ENCODE measurements around the gene TULP1. TPM values are rescaled to one million over a fixed set of nuclear protein-coding genes. Genes with fewer than 3 reads are reported as not detected.
A peak's percentile ranks its signal among the peaks of the same experiment; 100 is the strongest.

The TULP1 gene
- total and polyA plus RNA-seq, 2 of the 4 experiments (the other 2 are of a cell fraction) = not detected

GRCh38 chr6:35483893-35484645 lies 28.6 kb downstream of the TULP1 start:
- Histone ChIP-seq H3K27ac (ENCODE audit: insufficient read depth, low read length) (no peak overlapping the region), H2AK5ac (ENCODE audit: low read depth, low read length) (peak overlapping the region; percentile 99; the same call in 1 of the 2 replicates), H3K9me1 (ENCODE audit: insufficient read depth, low read length) (peaks cover 36% of the 10 kb centered on the region), H3K9ac (ENCODE audit: low read depth, low read length) (no peak overlapping the region), H3K56ac (ENCODE audit: extremely low read depth, insufficient read depth, low read length) (no peak overlapping the region), H4K8ac (ENCODE audit: low read depth in 2 of 2, low read length in 2 of 2) (peak overlapping the region in 1 of 2 experiments; percentile 84; a peak in 1 of 4 replicates), H3K4ac (ENCODE audit: low read depth, low read length) (peak overlapping the region; percentile 91; the same call in 1 of the 2 replicates), H2AFZ (replicated peaks; ENCODE audit: low read length, poor library complexity) (no peak overlapping the region), H2BK20ac (ENCODE audit: low read depth, low read length) (0 out of 2 replicates have a peak overlapping the region, but pooled peaks have one; percentile 47), H3K4me3 (ENCODE audit: insufficient read depth, low read depth, low read length) (no peak overlapping the region), H3K23ac (ENCODE audit: low read depth, low read length) (no peak overlapping the region), H3K27me3 (ENCODE audit: control insufficient read depth, insufficient read depth, low read length) (no peaks in the 10 kb centered on the region), H2AK9ac (replicated peaks; ENCODE audit: low read depth, low read length, poor library complexity) (peak overlapping the region; percentile 94), H3K79me1 (ENCODE audit: low read depth in 1 of 2, low read length in 2 of 2) (peaks cover 49 to 89% of the 10 kb centered on the region in 2 experiments), H3K18ac (ENCODE audit: low read depth, low read length) (no peak overlapping the region), H4K5ac (ENCODE audit: low read depth, low read length) (no peak overlapping the region), H3K14ac (replicated peaks; ENCODE audit: low read depth, low read length) (no peak overlapping the region), H3K9me3 (ENCODE audit: control insufficient read depth, insufficient read depth, low read length) (no peaks in the 10 kb centered on the region), H3K4me1 (ENCODE audit: control insufficient read depth, insufficient read depth, low read length) (peaks cover 29% of the 10 kb centered on the region), H3K4me2 (ENCODE audit: low read depth, low read length) (no peak overlapping the region), H2BK5ac (ENCODE audit: low read depth, low read length, poor library complexity, severe bottlenecking) (peak overlapping the region; percentile 8), H4K91ac (ENCODE audit: insufficient read depth, low read depth, low read length) (0 out of 2 replicates have a peak overlapping the region, but pooled peaks have one; percentile 96), H2BK15ac (ENCODE audit: low read depth, low read length) (peak overlapping the region; percentile 63; the same call in 1 of the 3 replicates), H4K20me1 (ENCODE audit: insufficient read depth, low read length) (peaks cover 17% of the 10 kb centered on the region; the same call in 1 of the 2 replicates), H2BK120ac (ENCODE audit: low read depth, low read length) (no peak overlapping the region), H3K36me3 (ENCODE audit: control insufficient read depth, insufficient read depth, low read length) (peaks cover 49% of the 10 kb centered on the region)
- ChIA-PET POLR2A (ENCODE audit: unreplicated experiment) (interaction anchor here (0.6 kb wide), 1 partner anchor 10 kb away, joined by 4 read pairs; no protein-coding TSS in a partner anchor), CTCF (interaction anchor here (0.6 kb wide), 1 partner anchor 21 kb away, joined by 4 read pairs; no protein-coding TSS in a partner anchor)
- DNase-seq (no peak), ATAC-seq (ENCODE audit: low read depth) (no peak)
- WGBS, 2 experiments (ENCODE audit: extremely low coverage in 2 of 2, insufficient read length in 1 of 2) = 79% methylated on average over 4 of the region's 13 CpGs; no CpG with 5 or more reads in 1 of the 2 experiments
- TF ChIP-seq NFE2L2 (IDR thresholded peaks at IDR 0.05; ENCODE audit: low read depth, low read length) (no peak), BHLHE40 (IDR thresholded peaks at IDR 0.05; ENCODE audit: low read depth, low read length) (no peak), USF2 (IDR thresholded peaks at IDR 0.05; ENCODE audit: low read depth, low read length) (no peak), CHD1 (IDR thresholded peaks at IDR 0.05; ENCODE audit: low read depth, low read length) (no peak), CTCF (conservative IDR thresholded peaks at IDR 0.05; ENCODE audit: low read depth, low read length) (no peak), MAFK (IDR thresholded peaks at IDR 0.05; ENCODE audit: low read depth, low read length) (no peak), FOS (IDR thresholded peaks at IDR 0.05; ENCODE audit: low read depth, low read length) (no peak), RAD21 (IDR thresholded peaks at IDR 0.05; ENCODE audit: low read length) (no peak), POLR2A (IDR thresholded peaks at IDR 0.05; ENCODE audit: low read depth, low read length) (no peak), RCOR1 (IDR thresholded peaks at IDR 0.05; ENCODE audit: insufficient replicate concordance, low read length) (no peak), ELK1 (IDR thresholded peaks at IDR 0.05; ENCODE audit: borderline replicate concordance, low read depth, low read length) (no peak)
- intact Hi-C loops (cut with micrococcal nuclease) (no loop called here), dilution Hi-C loops (cut with HindIII; ENCODE audit: low sequenced_read_pairs, unreplicated experiment) (no loop called here), in situ Hi-C loops (cut with MboI; ENCODE audit: low sequenced_read_pairs) (no loop called here)
- no TSS peak for BruUV-seq (replicated peaks)

Data from IMR-90 (cell line).